AG09309 (cell line): Measurements from ENCODE around the gene CAPN7.
A peak's percentile ranks its signal among the peaks of the same experiment; 100 is the strongest.

Source experiments
- DNase-seq: peaks from one replicate; pipeline ENCODE4 v3.0.0-alpha.2; 2010; ENCODE audit warnings: low read depth
- H3K4me3 ChIP-seq: 2 replicates; pipeline ENCODE4 v1.5.1; 2011; ENCODE audit warnings: mild to moderate bottlenecking, low read depth, low read length, moderate library complexity; ENCODE audit not compliant: control insufficient read depth
- CTCF ChIP-seq: IDR thresholded peaks from 2 replicates; pipeline ENCODE4 v1.5.1; 2011; ENCODE audit warnings: mild to moderate bottlenecking, low read depth, low read length, inconsistent platforms; ENCODE audit not compliant: insufficient read depth, control insufficient read depth; ENCODE audit errors: missing control alignments

The CAPN7 gene

GRCh38 chr3:15269091-15269989 lies 63.3 kb downstream of the CAPN7 start:
- no peak for TF ChIP-seq CTCF
- peak; percentile 88 for DNase-seq
- no peak overlapping the region for H3K4me3 ChIP-seq

- no peak for DNase-seq
- TF ChIP-seq CTCF = no peak
- H3K4me3 ChIP-seq = no peak overlapping the region
Observed at GRCh38 chr3:15271030-15271429, 65.0 kb downstream of the CAPN7 start.

GRCh38 chr3:15271785-15272381 lies 65.8 kb downstream of the CAPN7 start:
- DNase-seq = no peak
- H3K4me3 ChIP-seq = no peak overlapping the region
- no peak for TF ChIP-seq CTCF

- H3K4me3 ChIP-seq = no peak overlapping the region
- TF ChIP-seq CTCF = no peak
- DNase-seq = no peak
Observed at GRCh38 chr3:15272426-15273196, 66.6 kb downstream of the CAPN7 start.

GRCh38 chr3:15273227-15273626 lies 67.2 kb downstream of the CAPN7 start:
- TF ChIP-seq CTCF = no peak
- DNase-seq = no peak
- no peak overlapping the region for H3K4me3 ChIP-seq

- no peak for TF ChIP-seq CTCF
- no peak for DNase-seq
- no peak overlapping the region for H3K4me3 ChIP-seq
Observed at GRCh38 chr3:15276028-15276724, 70.1 kb downstream of the CAPN7 start.
